ENCODE measurements around the gene MDC1. TPM values are rescaled to one million over a fixed set of nuclear protein-coding genes. Genes with fewer than 3 reads are reported as not detected.

Gene MDC1
- polyA plus RNA-seq, 3 donors, result 0.27 to 4.5 (median 0.34) TPM

DNA sequence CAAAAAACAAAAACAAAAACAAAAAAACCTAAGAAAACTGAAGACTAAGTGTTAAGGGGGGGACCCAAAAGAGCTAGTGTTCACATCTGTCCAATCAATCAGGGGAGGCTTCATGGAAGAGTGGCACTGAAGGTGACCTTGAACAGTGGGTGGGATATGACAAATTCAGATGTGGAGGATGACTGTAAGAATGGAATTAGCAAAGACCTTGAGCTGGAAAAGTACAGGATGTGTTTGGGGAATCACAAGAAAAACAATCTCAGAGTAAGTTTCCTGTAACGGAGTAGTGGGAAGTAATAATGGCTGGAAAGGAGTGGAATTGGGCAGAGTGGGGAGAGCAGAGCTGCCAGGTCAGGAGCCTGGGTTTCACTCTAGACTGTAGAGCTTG is 30.2 kb upstream of the MDC1 start:
- Histone ChIP-seq H3K4me2 (replicated peaks; ENCODE audit: extremely low read depth, low read length, poor library complexity, severe bottlenecking) (no peak overlapping the region), H3K4me1 (ENCODE audit: control insufficient read depth in 1 of 2, insufficient read depth in 2 of 2, low read length in 2 of 2) (peaks cover 16 to 29% of the 10 kb centered on the region in 2 donors), H3K9me3 (replicated peaks in 1 of 2; ENCODE audit: control insufficient read depth in 1 of 2, insufficient read depth in 1 of 2, low read length in 2 of 2) (no peaks in the 10 kb centered on the region), H3K4me3 (replicated peaks in 1 of 3; ENCODE audit: low read depth in 2 of 3, low read length in 3 of 3) (no peak overlapping the region), H3K36me3 (replicated peaks in 1 of 2; ENCODE audit: control insufficient read depth in 1 of 2, insufficient read depth in 2 of 2, low read length in 2 of 2) (no peaks in the 10 kb centered on the region), H3K27me3 (ENCODE audit: control insufficient read depth in 2 of 2, insufficient read depth in 2 of 2, low read length in 2 of 2) (peaks cover 0 to 4% of the 10 kb centered on the region in 2 donors), H2AFZ (ENCODE audit: insufficient read depth, low read depth, low read length, poor library complexity, severe bottlenecking) (no peak overlapping the region), H3K9ac (ENCODE audit: insufficient read depth, low read length, poor library complexity, severe bottlenecking) (no peak overlapping the region), H3K27ac (ENCODE audit: low read depth in 1 of 2, low read length in 2 of 2) (no peak overlapping the region), H4K20me1 (ENCODE audit: insufficient read depth, low read length) (peaks cover 14% of the 10 kb centered on the region), H3K79me2 (ENCODE audit: insufficient read depth, low read length) (peaks cover 19% of the 10 kb centered on the region)
- Mint-ChIP-seq H3K27ac (no peak overlapping the region), H3K27me3 (ENCODE audit: low read depth in 3 of 3) (peaks cover 7 to 12% (median 8%) of the 10 kb centered on the region in 3 donors), H3K4me1 (peaks cover 33% of the 10 kb centered on the region), H3K36me3 (peaks cover 4 to 10% of the 10 kb centered on the region in 2 donors), H3K4me3 (peak overlapping the region in 1 of 2 donors; percentile 5), H3K9me3 (peaks cover 0 to 3% (median 0%) of the 10 kb centered on the region in 7 donors)
- 100% methylated on average over 1 of the region's 1 CpG for WGBS (ENCODE audit: insufficient coverage)
- no peak for DNase-seq
- no peak for TF ChIP-seq CTCF (IDR thresholded peaks at IDR 0.05)
- intact Hi-C loops (cut with micrococcal nuclease), result loop anchor here in 1 of 2 donors (10.0 kb wide), 1 partner anchor 338 kb away; no protein-coding TSS in a partner anchor

DNA sequence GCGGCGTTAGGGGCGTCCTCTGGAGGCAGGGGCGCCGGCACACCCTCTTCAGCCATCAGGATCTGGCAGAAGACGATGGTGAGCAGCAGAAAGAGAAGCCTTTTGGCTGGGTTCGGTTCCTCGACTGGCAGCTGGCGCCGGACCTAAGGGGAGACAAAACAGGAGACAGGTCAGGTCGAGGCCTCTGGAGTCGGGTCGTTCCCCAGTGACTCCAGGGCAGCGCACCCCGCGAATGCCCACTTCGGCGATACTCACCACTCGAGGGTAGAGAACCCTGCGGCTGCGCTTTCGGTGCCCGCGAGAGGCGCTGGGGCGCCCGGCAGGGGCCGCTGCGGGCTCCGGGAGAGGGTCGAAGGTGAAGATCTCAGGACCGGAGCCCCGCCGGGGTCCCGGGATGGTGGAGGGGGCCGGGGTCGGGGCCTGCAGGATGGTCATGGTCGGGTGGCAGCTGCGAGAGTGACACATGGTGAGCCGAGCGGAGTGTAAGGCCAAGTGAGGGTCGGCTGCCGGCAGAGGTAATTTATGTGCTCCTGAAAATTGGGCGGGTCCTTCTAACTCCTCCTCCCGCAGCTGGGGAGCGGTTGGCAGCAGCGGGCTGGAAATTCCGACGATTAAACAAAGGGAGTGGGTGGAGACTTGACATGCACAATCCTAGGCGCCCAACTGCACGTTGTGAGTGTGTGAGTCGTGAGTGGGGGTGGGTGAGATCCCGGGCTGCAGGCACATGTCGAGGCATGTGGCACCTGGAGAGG is 27.1 kb upstream of the MDC1 start, which contains the start of gene IER3:
IER3 (minus strand) TSS at position 494 of the 752 bp plus-strand sequence; CDS start at position 465, 29 bp downstream.
- peak within 1 kb of the TSS; percentile 96 for H3K4me2 ChIP-seq (replicated peaks; ENCODE audit: extremely low read depth, low read length, poor library complexity, severe bottlenecking)
- peaks cover 12 to 19% of the 10 kb centered on the region in 2 donors for H3K36me3 ChIP-seq (replicated peaks in 1 of 2; ENCODE audit: control insufficient read depth in 1 of 2, insufficient read depth in 2 of 2, low read length in 2 of 2)
- peak; percentile 82 to 99 (median 92) for DNase-seq
- Mint-ChIP-seq H3K27me3 (ENCODE audit: low read depth in 3 of 3) (peaks cover 7 to 12% (median 10%) of the 10 kb centered on the region in 3 donors), H3K36me3 (peaks cover 25 to 28% of the 10 kb centered on the region in 2 donors), H3K4me1 (peaks cover 36% of the 10 kb centered on the region), H3K9me3 (peaks cover 0 to 3% (median 0%) of the 10 kb centered on the region in 7 donors), H3K27ac (peak within 1 kb of the TSS; percentile 94 to 99 (median 97)), H3K4me3 (peak within 1 kb of the TSS; percentile 99)
- H3K4me3 ChIP-seq (replicated peaks in 1 of 3; ENCODE audit: low read depth in 2 of 3, low read length in 3 of 3), result peak within 1 kb of the TSS; percentile 82 to 97 (median 90)
- peaks cover 18 to 33% of the 10 kb centered on the region in 2 donors for H3K4me1 ChIP-seq (ENCODE audit: control insufficient read depth in 1 of 2, insufficient read depth in 2 of 2, low read length in 2 of 2)
- H3K27ac ChIP-seq (ENCODE audit: low read depth in 1 of 2, low read length in 2 of 2), result peak within 1 kb of the TSS; percentile 64 to 87
- under 1% methylated on average over 53 of the region's 54 CpGs for WGBS (ENCODE audit: insufficient coverage)
- peaks cover 0 to 4% of the 10 kb centered on the region in 2 donors for H3K27me3 ChIP-seq (ENCODE audit: control insufficient read depth in 2 of 2, insufficient read depth in 2 of 2, low read length in 2 of 2)
- intact Hi-C loops (cut with micrococcal nuclease), result loop anchor here (5.0 to 10.0 kb wide), 5 partner anchors 33 to 341 kb away; partner anchors contain the start of genes MRPS18B (in 1 of the 2) and PPP1R10 (in 1 of the 2)
- peak within 1 kb of the TSS; percentile 84 for H3K9ac ChIP-seq (ENCODE audit: insufficient read depth, low read length, poor library complexity, severe bottlenecking)
- H3K9me3 ChIP-seq (replicated peaks in 1 of 2; ENCODE audit: control insufficient read depth in 1 of 2, insufficient read depth in 1 of 2, low read length in 2 of 2), result no peaks in the 10 kb centered on the region
- peaks cover 38% of the 10 kb centered on the region for H4K20me1 ChIP-seq (ENCODE audit: insufficient read depth, low read length)
- H2AFZ ChIP-seq (ENCODE audit: insufficient read depth, low read depth, low read length, poor library complexity, severe bottlenecking), result peak within 1 kb of the TSS; percentile 64
- peaks cover 43% of the 10 kb centered on the region for H3K79me2 ChIP-seq (ENCODE audit: insufficient read depth, low read length)
- peak; percentile 64 for TF ChIP-seq CTCF (IDR thresholded peaks at IDR 0.05)
